HFFc6 (cell line): Measurements from ENCODE around the gene TMEM134. TPM values are rescaled to one million over a fixed set of nuclear protein-coding genes. Genes with fewer than 3 reads are reported as not detected.

Source experiments
- DNase-seq: peaks from one replicate; pipeline ENCODE4 v3.0.0-alpha.2; 2018
- H3K27ac Mint-ChIP-seq: 2 replicates; pipeline ENCODE4 v1.8.0; 2020; ENCODE audit warnings: mild to moderate bottlenecking, mixed read lengths
- H3K27me3 Mint-ChIP-seq: 2 replicates; pipeline ENCODE4 v1.8.0; 2021; ENCODE audit warnings: mild to moderate bottlenecking, moderate library complexity, mixed read lengths; ENCODE audit not compliant: insufficient read depth
- H3K36me3 Mint-ChIP-seq: 2 replicates; pipeline ENCODE4 v1.8.0; 2021; ENCODE audit warnings: low read depth, mixed read lengths
- H3K4me1 Mint-ChIP-seq: 2 replicates; pipeline ENCODE4 v1.8.0; 2020; ENCODE audit warnings: low read depth, mixed read lengths
- H3K4me3 Mint-ChIP-seq: 2 replicates; pipeline ENCODE4 v1.8.0; 2020; ENCODE audit warnings: mild to moderate bottlenecking, moderate library complexity, mixed read lengths
- H3K9me3 Mint-ChIP-seq: 2 replicates; pipeline ENCODE4 v1.8.0; 2020; ENCODE audit warnings: mild to moderate bottlenecking, mixed read lengths
- total RNA-seq, 6 experiments: library from RNA; stranded (reverse); fragmentation: NEBNext Ultra II Directional; extraction: Animal tissue kit (Norgen Biotek cat#: 25700); gene quantifications; 2 replicates in 1 of 6; 3 replicates in 5 of 6; pipeline ENCODE4 v1.2.3, GENCODE V29; 2021
- TF ChIP-seq, protein P1 (sequence below): fragments of 200-600 bp; sonication (generic); IDR thresholded peaks from 2 replicates; pipeline ENCODE4 v1.5.0; 2021; ENCODE audit warnings: antibody characterized with exemption, mild to moderate bottlenecking

Gene TMEM134
- total RNA-seq, 6 experiments from 2014 or later = 28.5 to 43.7 (median 32.2) TPM

DNA sequence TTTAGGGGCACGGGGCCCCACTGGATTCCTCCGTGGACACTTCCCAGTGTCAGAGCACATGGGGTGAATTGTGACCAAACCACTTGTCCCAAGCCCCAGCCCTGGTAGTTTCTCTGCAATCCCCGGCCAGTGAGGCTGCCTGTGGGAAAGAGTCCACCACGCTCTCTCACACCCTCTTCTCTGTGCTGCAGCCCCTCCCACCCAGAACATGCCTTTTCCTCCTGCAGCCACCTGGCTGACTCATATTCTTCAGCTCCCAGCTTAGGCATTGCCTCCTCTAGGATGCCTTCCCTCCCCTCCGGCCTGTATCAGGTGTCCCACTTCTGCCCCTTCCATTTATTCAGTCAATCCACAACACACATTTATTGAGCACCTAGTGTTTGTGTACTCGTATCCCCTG is 46.2 kb downstream of the TMEM134 start:
- no peak for DNase-seq
- no peak overlapping the region for H3K27ac Mint-ChIP-seq
- H3K4me3 Mint-ChIP-seq = no peak overlapping the region
- H3K27me3 Mint-ChIP-seq = no peaks in the 10 kb centered on the region; the same call in none of the 2 replicates
- peaks cover 3% of the 10 kb centered on the region; the same call in 1 of the 2 replicates for H3K4me1 Mint-ChIP-seq
- H3K36me3 Mint-ChIP-seq = no peaks in the 10 kb centered on the region
- TF ChIP-seq, protein P1, sequence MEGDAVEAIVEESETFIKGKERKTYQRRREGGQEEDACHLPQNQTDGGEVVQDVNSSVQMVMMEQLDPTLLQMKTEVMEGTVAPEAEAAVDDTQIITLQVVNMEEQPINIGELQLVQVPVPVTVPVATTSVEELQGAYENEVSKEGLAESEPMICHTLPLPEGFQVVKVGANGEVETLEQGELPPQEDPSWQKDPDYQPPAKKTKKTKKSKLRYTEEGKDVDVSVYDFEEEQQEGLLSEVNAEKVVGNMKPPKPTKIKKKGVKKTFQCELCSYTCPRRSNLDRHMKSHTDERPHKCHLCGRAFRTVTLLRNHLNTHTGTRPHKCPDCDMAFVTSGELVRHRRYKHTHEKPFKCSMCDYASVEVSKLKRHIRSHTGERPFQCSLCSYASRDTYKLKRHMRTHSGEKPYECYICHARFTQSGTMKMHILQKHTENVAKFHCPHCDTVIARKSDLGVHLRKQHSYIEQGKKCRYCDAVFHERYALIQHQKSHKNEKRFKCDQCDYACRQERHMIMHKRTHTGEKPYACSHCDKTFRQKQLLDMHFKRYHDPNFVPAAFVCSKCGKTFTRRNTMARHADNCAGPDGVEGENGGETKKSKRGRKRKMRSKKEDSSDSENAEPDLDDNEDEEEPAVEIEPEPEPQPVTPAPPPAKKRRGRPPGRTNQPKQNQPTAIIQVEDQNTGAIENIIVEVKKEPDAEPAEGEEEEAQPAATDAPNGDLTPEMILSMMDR = no peak
- H3K9me3 Mint-ChIP-seq = no peaks in the 10 kb centered on the region

DNA sequence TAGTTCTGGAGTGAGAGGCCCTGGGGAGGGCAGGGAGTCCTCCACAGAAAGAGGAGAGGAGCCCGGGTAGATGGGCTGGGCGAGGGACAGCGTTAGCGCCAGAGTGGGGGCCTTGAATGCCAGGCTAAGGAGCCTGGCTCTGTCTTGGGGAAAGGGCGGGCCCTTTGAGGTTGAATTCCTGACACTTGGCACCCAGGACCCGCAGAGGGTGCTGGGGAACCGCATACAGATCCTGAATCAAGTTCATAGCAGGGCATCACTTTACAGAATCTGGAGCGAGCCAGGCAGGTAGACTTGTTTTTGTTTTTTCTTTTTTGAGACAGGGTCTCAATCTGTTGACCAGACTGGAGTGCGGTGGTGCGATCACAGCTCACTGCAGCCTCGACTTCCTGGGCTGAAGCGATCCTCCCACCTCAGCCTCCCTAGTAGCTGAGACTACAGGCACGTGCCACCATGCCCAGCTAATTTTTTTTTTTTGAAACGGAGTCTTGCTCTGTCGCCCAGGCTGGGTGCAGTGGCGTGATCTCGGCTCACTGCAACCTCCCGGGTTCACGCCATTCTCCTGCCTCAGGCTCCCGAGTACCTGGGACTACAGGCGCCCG is 47.5 kb downstream of the TMEM134 start:
- TF ChIP-seq, protein P1 = no peak
- H3K27me3 Mint-ChIP-seq = no peaks in the 10 kb centered on the region; the same call in none of the 2 replicates
- H3K9me3 Mint-ChIP-seq = no peaks in the 10 kb centered on the region
- no peaks in the 10 kb centered on the region for H3K36me3 Mint-ChIP-seq
- H3K27ac Mint-ChIP-seq = no peak overlapping the region
- no peak for DNase-seq
- H3K4me3 Mint-ChIP-seq = peak overlapping the region; percentile 59
- no peaks in the 10 kb centered on the region for H3K4me1 Mint-ChIP-seq

DNA sequence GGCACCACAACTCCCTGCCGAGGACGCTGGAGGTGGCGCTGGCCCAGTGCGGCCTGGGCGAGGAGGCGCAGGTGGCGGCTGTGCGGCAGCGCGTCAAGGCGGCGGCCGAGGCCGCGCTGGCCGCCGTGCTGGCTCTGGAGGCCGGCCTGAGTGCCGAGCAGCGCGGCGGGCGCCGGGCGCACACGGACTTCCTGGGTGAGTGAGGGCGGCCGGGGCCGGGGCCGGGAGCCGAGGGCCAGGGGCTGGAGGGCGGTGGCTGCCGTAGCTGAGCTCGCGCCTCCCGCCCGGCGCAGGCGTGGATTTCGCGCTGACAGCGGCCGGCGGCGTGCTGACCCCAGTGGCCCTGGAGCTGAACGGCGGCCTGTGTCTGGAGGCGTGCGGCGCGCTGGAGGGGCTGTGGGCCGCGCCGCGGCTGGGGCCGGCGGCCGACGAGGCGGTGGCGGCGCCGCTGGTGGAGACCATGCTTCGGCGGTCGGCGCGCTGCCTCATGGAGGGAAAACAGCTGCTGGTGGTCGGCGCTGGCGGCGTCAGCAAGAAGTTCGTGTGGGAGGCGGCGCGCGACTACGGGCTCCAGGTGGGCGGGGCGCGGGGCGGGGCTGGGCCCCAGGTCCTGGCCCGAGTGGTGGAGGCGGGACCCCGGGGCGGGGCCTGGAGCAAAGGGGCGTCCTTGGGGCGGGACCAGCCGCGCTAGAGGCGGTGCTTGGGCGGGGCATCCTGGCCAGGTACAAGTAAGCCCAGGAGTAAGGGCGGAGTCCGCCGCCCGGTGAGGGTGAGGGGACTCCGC is 48.2 kb downstream of the TMEM134 start:
- DNase-seq = peak; percentile 79
- Mint-ChIP-seq H3K27ac (no peak overlapping the region), H3K4me1 (no peaks in the 10 kb centered on the region), H3K27me3 (no peaks in the 10 kb centered on the region; the same call in none of the 2 replicates), H3K9me3 (no peaks in the 10 kb centered on the region), H3K4me3 (peak overlapping the region; percentile 59), H3K36me3 (no peaks in the 10 kb centered on the region)
- TF ChIP-seq, protein P1 = no peak

DNA sequence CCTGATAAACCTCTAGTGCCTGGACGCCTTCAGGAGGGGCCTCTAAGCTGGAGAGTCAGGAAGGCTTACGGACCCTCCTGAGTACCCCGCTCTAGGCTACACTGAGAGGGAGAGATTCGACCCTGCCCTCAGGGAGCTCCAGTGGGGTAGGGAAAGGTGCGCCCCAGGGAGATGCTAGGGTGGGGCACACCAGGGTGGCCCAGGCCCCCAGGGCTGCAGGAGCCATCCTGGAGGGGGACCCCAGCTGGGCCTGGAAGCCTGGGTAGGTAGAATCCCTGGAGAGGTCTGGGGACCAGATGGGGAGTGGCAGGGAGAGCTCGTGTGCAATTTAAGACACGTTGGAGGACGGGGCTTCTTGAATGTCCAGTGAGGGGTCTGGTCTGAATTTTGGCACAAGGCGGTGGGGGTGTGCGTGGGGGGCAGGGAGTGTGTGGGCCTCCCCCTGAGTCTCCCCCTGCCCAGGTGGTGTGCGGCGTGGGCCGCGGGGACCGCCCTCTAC is 48.9 kb downstream of the TMEM134 start:
- TF ChIP-seq, protein P1 = no peak
- H3K27me3 Mint-ChIP-seq = peaks cover under 1% of the 10 kb centered on the region
- no peaks in the 10 kb centered on the region for H3K9me3 Mint-ChIP-seq
- peak overlapping the region; percentile 67 for H3K4me3 Mint-ChIP-seq
- H3K4me1 Mint-ChIP-seq = no peaks in the 10 kb centered on the region
- no peak for DNase-seq
- peak overlapping the region; percentile 45; the same call in 1 of the 2 replicates for H3K27ac Mint-ChIP-seq
- no peaks in the 10 kb centered on the region for H3K36me3 Mint-ChIP-seq

DNA sequence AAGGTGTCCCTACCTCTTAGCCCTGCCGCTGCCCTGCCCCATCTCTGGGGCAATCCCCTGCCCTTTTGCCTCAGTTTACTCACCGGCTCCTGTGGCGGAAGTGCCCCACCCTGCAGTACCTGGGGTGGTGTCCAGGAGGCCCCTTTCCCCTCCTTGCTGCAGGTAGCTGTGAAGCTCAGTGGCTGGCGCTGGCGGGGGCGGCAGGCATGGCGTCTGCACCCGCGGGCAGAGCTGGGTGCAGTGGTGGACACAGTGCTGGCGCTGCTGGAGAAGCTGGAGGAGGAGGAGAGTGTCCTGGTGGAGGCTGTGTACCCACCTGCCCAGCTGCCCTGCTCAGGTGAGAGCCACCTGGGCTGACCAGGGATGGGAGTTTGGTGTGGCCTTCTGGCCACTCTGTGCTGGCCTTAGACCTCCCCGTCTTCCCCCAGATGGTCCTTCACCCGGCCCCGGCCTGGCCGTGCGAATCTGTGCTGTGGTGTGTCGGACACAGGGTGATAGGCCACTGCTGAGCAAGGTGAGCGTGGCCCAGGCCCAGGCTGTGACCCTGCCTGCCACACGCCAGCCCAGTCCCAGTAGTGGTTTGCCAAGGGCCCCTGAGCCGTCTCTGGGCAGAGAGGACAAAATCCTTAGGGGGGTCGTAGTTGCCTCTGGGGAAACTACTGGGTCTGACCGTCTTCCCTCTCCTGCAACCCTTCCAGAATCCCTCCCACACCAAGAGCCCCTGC is 49.6 kb downstream of the TMEM134 start:
- TF ChIP-seq, protein P1 = no peak
- H3K4me3 Mint-ChIP-seq = no peak overlapping the region
- peaks cover 2% of the 10 kb centered on the region for H3K27me3 Mint-ChIP-seq
- H3K27ac Mint-ChIP-seq = no peak overlapping the region
- H3K36me3 Mint-ChIP-seq = no peaks in the 10 kb centered on the region
- no peaks in the 10 kb centered on the region for H3K4me1 Mint-ChIP-seq
- H3K9me3 Mint-ChIP-seq = no peaks in the 10 kb centered on the region
- DNase-seq = no peak
